ENCODE measurements around the gene CIP2A.

DNA sequence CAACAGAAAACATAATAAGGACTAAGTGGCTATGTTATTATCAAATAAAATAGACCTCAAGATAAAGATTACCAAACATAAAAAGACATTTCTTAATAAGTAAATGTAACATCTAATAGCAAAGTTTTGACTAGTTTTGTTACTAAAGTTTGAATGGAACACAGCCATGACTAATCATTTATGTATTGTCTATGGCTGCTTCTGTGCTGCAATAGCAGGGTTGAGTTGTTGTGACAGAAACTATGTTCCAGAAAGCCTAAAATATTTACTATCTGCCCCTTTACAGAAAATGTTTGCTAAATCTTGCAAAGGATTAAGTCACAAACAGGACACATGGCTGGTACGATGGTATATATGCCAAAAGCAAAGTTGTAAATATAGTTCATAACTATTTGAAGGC, 40.9 kb downstream of the CIP2A start:
- TF ChIP-seq CBX8 (IDR thresholded peaks at IDR 0.05), result no peak
- no peak for TF ChIP-seq NR3C1 (IDR thresholded peaks at IDR 0.05)
- TF ChIP-seq HDAC2 (IDR thresholded peaks at IDR 0.05), result no peak
- TF ChIP-seq SREBF2 (IDR thresholded peaks at IDR 0.05), result no peak
- TF ChIP-seq, protein P1, sequence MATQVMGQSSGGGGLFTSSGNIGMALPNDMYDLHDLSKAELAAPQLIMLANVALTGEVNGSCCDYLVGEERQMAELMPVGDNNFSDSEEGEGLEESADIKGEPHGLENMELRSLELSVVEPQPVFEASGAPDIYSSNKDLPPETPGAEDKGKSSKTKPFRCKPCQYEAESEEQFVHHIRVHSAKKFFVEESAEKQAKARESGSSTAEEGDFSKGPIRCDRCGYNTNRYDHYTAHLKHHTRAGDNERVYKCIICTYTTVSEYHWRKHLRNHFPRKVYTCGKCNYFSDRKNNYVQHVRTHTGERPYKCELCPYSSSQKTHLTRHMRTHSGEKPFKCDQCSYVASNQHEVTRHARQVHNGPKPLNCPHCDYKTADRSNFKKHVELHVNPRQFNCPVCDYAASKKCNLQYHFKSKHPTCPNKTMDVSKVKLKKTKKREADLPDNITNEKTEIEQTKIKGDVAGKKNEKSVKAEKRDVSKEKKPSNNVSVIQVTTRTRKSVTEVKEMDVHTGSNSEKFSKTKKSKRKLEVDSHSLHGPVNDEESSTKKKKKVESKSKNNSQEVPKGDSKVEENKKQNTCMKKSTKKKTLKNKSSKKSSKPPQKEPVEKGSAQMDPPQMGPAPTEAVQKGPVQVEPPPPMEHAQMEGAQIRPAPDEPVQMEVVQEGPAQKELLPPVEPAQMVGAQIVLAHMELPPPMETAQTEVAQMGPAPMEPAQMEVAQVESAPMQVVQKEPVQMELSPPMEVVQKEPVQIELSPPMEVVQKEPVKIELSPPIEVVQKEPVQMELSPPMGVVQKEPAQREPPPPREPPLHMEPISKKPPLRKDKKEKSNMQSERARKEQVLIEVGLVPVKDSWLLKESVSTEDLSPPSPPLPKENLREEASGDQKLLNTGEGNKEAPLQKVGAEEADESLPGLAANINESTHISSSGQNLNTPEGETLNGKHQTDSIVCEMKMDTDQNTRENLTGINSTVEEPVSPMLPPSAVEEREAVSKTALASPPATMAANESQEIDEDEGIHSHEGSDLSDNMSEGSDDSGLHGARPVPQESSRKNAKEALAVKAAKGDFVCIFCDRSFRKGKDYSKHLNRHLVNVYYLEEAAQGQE (IDR thresholded peaks at IDR 0.05), result no peak
- TF ChIP-seq, protein P2, sequence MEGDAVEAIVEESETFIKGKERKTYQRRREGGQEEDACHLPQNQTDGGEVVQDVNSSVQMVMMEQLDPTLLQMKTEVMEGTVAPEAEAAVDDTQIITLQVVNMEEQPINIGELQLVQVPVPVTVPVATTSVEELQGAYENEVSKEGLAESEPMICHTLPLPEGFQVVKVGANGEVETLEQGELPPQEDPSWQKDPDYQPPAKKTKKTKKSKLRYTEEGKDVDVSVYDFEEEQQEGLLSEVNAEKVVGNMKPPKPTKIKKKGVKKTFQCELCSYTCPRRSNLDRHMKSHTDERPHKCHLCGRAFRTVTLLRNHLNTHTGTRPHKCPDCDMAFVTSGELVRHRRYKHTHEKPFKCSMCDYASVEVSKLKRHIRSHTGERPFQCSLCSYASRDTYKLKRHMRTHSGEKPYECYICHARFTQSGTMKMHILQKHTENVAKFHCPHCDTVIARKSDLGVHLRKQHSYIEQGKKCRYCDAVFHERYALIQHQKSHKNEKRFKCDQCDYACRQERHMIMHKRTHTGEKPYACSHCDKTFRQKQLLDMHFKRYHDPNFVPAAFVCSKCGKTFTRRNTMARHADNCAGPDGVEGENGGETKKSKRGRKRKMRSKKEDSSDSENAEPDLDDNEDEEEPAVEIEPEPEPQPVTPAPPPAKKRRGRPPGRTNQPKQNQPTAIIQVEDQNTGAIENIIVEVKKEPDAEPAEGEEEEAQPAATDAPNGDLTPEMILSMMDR (IDR thresholded peaks at IDR 0.05), result no peak
- no peak for TF ChIP-seq RAD21 (conservative IDR thresholded peaks at IDR 0.05 in 1 of 2, IDR thresholded peaks at IDR 0.05 in 1 of 2)

All from A549 (cell line).